GM23338 (cell line): ENCODE measurements around the gene SYCP2. TPM values are rescaled to one million over a fixed set of nuclear protein-coding genes. Genes with fewer than 3 reads are reported as not detected.
"Not testable (repeated sequence)": the region's sequence is repeated elsewhere in the genome, so short reads cannot be mapped to it uniquely, and the experiment has no call there.

ENCODE experiments used
- ATAC-seq: fragments of 200-7000 bp; cut with Tn5 transposase; 3 replicates; pipeline ENCODE4 v1.9.1; 2020
- DNase-seq: peaks from one replicate; pipeline ENCODE4 v3.0.0-alpha.2; 2015; ENCODE audit warnings: low spot score
- H2AFZ ChIP-seq: fragments of 200-600 bp; sonication (generic); 2 replicates; pipeline ENCODE4 v1.8.0; 2016; ENCODE audit warnings: antibody characterized with exemption, mild to moderate bottlenecking, moderate library complexity
- H3F3A ChIP-seq: fragments of 200-600 bp; sonication (generic); replicated peaks from 2 replicates; pipeline ENCODE4 v1.8.0; 2017; ENCODE audit warnings: antibody characterized with exemption, mixed run types, low read depth
- H3K27ac ChIP-seq: fragments of 200-600 bp; sonication (generic); 2 replicates; pipeline ENCODE4 v1.6.1; 2016; ENCODE audit warnings: low read depth
- H3K27me3 ChIP-seq: fragments of 200-600 bp; sonication (generic); 2 replicates; pipeline ENCODE4 v1.8.0; 2016; ENCODE audit warnings: mild to moderate bottlenecking, mixed run types, moderate library complexity; ENCODE audit not compliant: insufficient read depth
- H3K36me3 ChIP-seq: fragments of 200-600 bp; sonication (generic); 2 replicates; pipeline ENCODE4 v1.8.0; 2016; ENCODE audit warnings: mild to moderate bottlenecking; ENCODE audit not compliant: insufficient read depth
- H3K4me1 ChIP-seq: fragments of 200-600 bp; sonication (generic); 2 replicates; pipeline ENCODE4 v1.8.0; 2016; ENCODE audit warnings: mild to moderate bottlenecking, moderate library complexity; ENCODE audit not compliant: insufficient read depth
- H3K4me2 ChIP-seq: fragments of 200-600 bp; sonication (generic); 2 replicates; pipeline ENCODE4 v1.7.1; 2017; ENCODE audit warnings: mixed run types
- H3K4me3 ChIP-seq: fragments of 200-600 bp; sonication (generic); 2 replicates; pipeline ENCODE4 v1.6.1; 2016; ENCODE audit warnings: mixed run types
- H3K79me2 ChIP-seq: fragments of 200-600 bp; sonication (generic); replicated peaks from 2 replicates; pipeline ENCODE4 v1.8.0; 2017; ENCODE audit warnings: mild to moderate bottlenecking; ENCODE audit not compliant: insufficient read depth
- H3K9me2 ChIP-seq: fragments of 200-600 bp; sonication (generic); 2 replicates; pipeline ENCODE4 v1.8.0; 2017; ENCODE audit not compliant: insufficient read depth
- H4K20me1 ChIP-seq: fragments of 200-600 bp; sonication (generic); replicated peaks from 2 replicates; pipeline ENCODE4 v1.8.0; 2017; ENCODE audit warnings: mild to moderate bottlenecking; ENCODE audit not compliant: insufficient read depth
- H3K27ac Mint-ChIP-seq: 2 replicates; pipeline ENCODE4 v1.8.0; 2020; ENCODE audit warnings: inconsistent platforms, mild to moderate bottlenecking, moderate library complexity, mixed read lengths
- H3K27me3 Mint-ChIP-seq: 3 replicates; pipeline ENCODE4 v1.8.0; 2022; ENCODE audit warnings: low read depth, mild to moderate bottlenecking, moderate library complexity, mixed read lengths, inconsistent platforms; ENCODE audit not compliant: insufficient read depth, poor library complexity
- H3K36me3 Mint-ChIP-seq: 3 replicates; pipeline ENCODE4 v1.8.0; 2021; ENCODE audit warnings: low read depth, mild to moderate bottlenecking, inconsistent platforms, moderate library complexity, mixed read lengths
- H3K4me1 Mint-ChIP-seq: 3 replicates; pipeline ENCODE4 v1.8.0; 2020; ENCODE audit warnings: mild to moderate bottlenecking, inconsistent platforms, mixed read lengths
- H3K4me3 Mint-ChIP-seq: 3 replicates; pipeline ENCODE4 v1.8.0; 2021; ENCODE audit warnings: moderate library complexity, mild to moderate bottlenecking, inconsistent platforms, mixed read lengths
- H3K9me3 Mint-ChIP-seq: 3 replicates; pipeline ENCODE4 v1.8.0; 2020; ENCODE audit warnings: moderate library complexity, mild to moderate bottlenecking, inconsistent platforms, mixed read lengths
- CREB1 ChIP-seq: fragments of 250-450 bp; sonication (Bioruptor Pico); IDR thresholded peaks from 2 replicates; pipeline ENCODE4 v1.5.0; 2020; ENCODE audit warnings: low read depth, mild to moderate bottlenecking, moderate library complexity
- CTCF ChIP-seq, 2 experiments: fragments of 200-600 bp in 1 of 2; sonication (generic) in 1 of 2; conservative IDR thresholded peaks; 2 replicates each; pipeline versions ENCODE4 v1.5.1 to v1.6.1; 2016 to 2017; ENCODE audit warnings: antibody characterized with exemption in 2 of 2, low read depth in 2 of 2, mild to moderate bottlenecking in 2 of 2, moderate library complexity in 1 of 2
- ETS1 ChIP-seq: IDR thresholded peaks from 2 replicates; pipeline ENCODE4 v1.6.1; 2016; ENCODE audit warnings: antibody characterized with exemption
- NANOG ChIP-seq: IDR thresholded peaks from 2 replicates; pipeline ENCODE4 v1.6.1; 2016; ENCODE audit warnings: antibody characterized with exemption, borderline replicate concordance
- STAT1 ChIP-seq: IDR thresholded peaks from one replicate; pipeline ENCODE4 v1.6.1; 2016; ENCODE audit warnings: antibody characterized with exemption; ENCODE audit not compliant: unreplicated experiment
- ZNF331 ChIP-seq: fragments of 250-450 bp; sonication (Bioruptor Pico); IDR thresholded peaks from 2 replicates; pipeline ENCODE4 v1.5.0; 2020; ENCODE audit warnings: low read depth, mild to moderate bottlenecking, moderate library complexity
- ZNF462 ChIP-seq: fragments of 250-450 bp; sonication (Bioruptor Pico); IDR thresholded peaks from 2 replicates; pipeline ENCODE4 v1.5.0; 2020; ENCODE audit warnings: mild to moderate bottlenecking, moderate library complexity
- polyA plus RNA-seq: library from polyadenylated mRNA; unstranded; fragments of >200 nt; fragmentation: Nextera tagmentation; extraction: Ambion mirVana; gene quantifications from 2 replicates; pipeline ENCODE4 v1.2.1, GENCODE V29; 2016
- total RNA-seq: library from RNA; depleted of rRNA; stranded (reverse); fragments of >200 nt; shearing (Covaris generic); gene quantifications from 2 replicates; pipeline ENCODE4 v1.2.3, GENCODE V29; 2014

The SYCP2 gene
- total and polyA plus RNA-seq, 2 experiments from 2014 or later = 0.50 to 2.1 TPM

- TF ChIP-seq ETS1 (no peak), STAT1 (no peak), ZNF462 (CRISPR knock-in tag) (no peak), ZNF331 (CRISPR knock-in tag) (no peak), NANOG (no peak)
Observed at GRCh38 chr20:59895908-59896307, 37.5 kb downstream of the SYCP2 start (continued).

GRCh38 chr20:59891581-59891980, 41.9 kb downstream of the SYCP2 start:
- Mint-ChIP-seq H3K4me1 (no peaks in the 10 kb centered on the region), H3K27ac (no peak overlapping the region), H3K36me3 (no peaks in the 10 kb centered on the region), H3K4me3 (no peak overlapping the region), H3K27me3 (peaks cover 1% of the 10 kb centered on the region), H3K9me3 (no peaks in the 10 kb centered on the region)
- TF ChIP-seq CREB1 = no peak
- TF ChIP-seq STAT1 = no peak
- TF ChIP-seq ETS1 = no peak
- TF ChIP-seq CTCF (conservative IDR thresholded peaks at IDR 0.05; ENCODE audit: low read depth in 2 of 2) = no peak
- H3K27ac ChIP-seq = no peak overlapping the region
- no peak overlapping the region for H3K4me3 ChIP-seq
- ATAC-seq (no peak), DNase-seq (no peak)
- no peaks in the 10 kb centered on the region for H3F3A ChIP-seq
- H3K9me2 ChIP-seq = no peaks in the 10 kb centered on the region
- no peaks in the 10 kb centered on the region for H3K36me3 ChIP-seq
- H3K27me3 ChIP-seq = 0 out of 2 replicates have a peak, but pooled peaks cover 6% of the 10 kb centered on the region
- no peaks in the 10 kb centered on the region for H3K4me1 ChIP-seq
- H4K20me1 ChIP-seq = no peaks in the 10 kb centered on the region
- no peaks in the 10 kb centered on the region for H3K79me2 ChIP-seq
- H2AFZ ChIP-seq = no peak overlapping the region
- H3K4me2 ChIP-seq = no peak overlapping the region

- H3K9me3 Mint-ChIP-seq, H3K4me1 ChIP-seq, H3K79me2 ChIP-seq, ATAC-seq, H3K27me3 ChIP-seq, H3K4me3 Mint-ChIP-seq, H3K4me2 ChIP-seq, H3K27me3 Mint-ChIP-seq, H3K4me1 Mint-ChIP-seq, H3K9me2 ChIP-seq, H3K4me3 ChIP-seq, H3K36me3 Mint-ChIP-seq, H3K36me3 ChIP-seq, DNase-seq, H3K27ac Mint-ChIP-seq, H4K20me1 ChIP-seq, H3K27ac ChIP-seq, H3F3A ChIP-seq, H2AFZ ChIP-seq: not testable (repeated sequence)
Observed at GRCh38 chr20:59890035-59890434, 43.4 kb downstream of the SYCP2 start.
